HL-60 (cell line): Measurements from ENCODE around the gene SMCP.

ENCODE experiments used
- GABPA ChIP-seq: IDR thresholded peaks from 2 replicates; pipeline ENCODE4 v1.6.1; 2012; ENCODE audit warnings: low read depth
- POLR2AphosphoS5 ChIP-seq: IDR thresholded peaks from 2 replicates; pipeline ENCODE4 v1.6.1; 2012; ENCODE audit warnings: low read depth
- SPI1 ChIP-seq: IDR thresholded peaks from 2 replicates; pipeline ENCODE4 v1.6.1; 2012; ENCODE audit warnings: low read depth, mild to moderate bottlenecking, borderline replicate concordance
- TF ChIP-seq, protein P1 (sequence below): IDR thresholded peaks from one replicate; pipeline ENCODE4 v1.5.1; 2011; ENCODE audit warnings: low read length, control low read depth, inconsistent platforms; ENCODE audit not compliant: insufficient read depth
- TF ChIP-seq, protein P2 (sequence below): IDR thresholded peaks from 2 replicates; pipeline ENCODE4 v1.6.1; 2012; ENCODE audit warnings: low read depth; ENCODE audit not compliant: insufficient replicate concordance

GRCh38 chr1:152879559-152880198 is 1.6 kb downstream of the SMCP start:
- TF ChIP-seq, protein P1, sequence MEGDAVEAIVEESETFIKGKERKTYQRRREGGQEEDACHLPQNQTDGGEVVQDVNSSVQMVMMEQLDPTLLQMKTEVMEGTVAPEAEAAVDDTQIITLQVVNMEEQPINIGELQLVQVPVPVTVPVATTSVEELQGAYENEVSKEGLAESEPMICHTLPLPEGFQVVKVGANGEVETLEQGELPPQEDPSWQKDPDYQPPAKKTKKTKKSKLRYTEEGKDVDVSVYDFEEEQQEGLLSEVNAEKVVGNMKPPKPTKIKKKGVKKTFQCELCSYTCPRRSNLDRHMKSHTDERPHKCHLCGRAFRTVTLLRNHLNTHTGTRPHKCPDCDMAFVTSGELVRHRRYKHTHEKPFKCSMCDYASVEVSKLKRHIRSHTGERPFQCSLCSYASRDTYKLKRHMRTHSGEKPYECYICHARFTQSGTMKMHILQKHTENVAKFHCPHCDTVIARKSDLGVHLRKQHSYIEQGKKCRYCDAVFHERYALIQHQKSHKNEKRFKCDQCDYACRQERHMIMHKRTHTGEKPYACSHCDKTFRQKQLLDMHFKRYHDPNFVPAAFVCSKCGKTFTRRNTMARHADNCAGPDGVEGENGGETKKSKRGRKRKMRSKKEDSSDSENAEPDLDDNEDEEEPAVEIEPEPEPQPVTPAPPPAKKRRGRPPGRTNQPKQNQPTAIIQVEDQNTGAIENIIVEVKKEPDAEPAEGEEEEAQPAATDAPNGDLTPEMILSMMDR, result no peak
- TF ChIP-seq POLR2AphosphoS5 (no peak), GABPA (no peak), SPI1 (no peak)
- TF ChIP-seq, protein P2, sequence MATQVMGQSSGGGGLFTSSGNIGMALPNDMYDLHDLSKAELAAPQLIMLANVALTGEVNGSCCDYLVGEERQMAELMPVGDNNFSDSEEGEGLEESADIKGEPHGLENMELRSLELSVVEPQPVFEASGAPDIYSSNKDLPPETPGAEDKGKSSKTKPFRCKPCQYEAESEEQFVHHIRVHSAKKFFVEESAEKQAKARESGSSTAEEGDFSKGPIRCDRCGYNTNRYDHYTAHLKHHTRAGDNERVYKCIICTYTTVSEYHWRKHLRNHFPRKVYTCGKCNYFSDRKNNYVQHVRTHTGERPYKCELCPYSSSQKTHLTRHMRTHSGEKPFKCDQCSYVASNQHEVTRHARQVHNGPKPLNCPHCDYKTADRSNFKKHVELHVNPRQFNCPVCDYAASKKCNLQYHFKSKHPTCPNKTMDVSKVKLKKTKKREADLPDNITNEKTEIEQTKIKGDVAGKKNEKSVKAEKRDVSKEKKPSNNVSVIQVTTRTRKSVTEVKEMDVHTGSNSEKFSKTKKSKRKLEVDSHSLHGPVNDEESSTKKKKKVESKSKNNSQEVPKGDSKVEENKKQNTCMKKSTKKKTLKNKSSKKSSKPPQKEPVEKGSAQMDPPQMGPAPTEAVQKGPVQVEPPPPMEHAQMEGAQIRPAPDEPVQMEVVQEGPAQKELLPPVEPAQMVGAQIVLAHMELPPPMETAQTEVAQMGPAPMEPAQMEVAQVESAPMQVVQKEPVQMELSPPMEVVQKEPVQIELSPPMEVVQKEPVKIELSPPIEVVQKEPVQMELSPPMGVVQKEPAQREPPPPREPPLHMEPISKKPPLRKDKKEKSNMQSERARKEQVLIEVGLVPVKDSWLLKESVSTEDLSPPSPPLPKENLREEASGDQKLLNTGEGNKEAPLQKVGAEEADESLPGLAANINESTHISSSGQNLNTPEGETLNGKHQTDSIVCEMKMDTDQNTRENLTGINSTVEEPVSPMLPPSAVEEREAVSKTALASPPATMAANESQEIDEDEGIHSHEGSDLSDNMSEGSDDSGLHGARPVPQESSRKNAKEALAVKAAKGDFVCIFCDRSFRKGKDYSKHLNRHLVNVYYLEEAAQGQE, result no peak
